CD4-positive, alpha-beta T cell treated with Interleukin-6 at 100 ng/mL for 8 hours (primary cell): ENCODE results near the gene PNPLA7.
"Not testable (repeated sequence)": the region's sequence is repeated elsewhere in the genome, so short reads cannot be mapped to it uniquely, and the experiment has no call there.

Source experiments
- DNase-seq: peaks from one replicate; pipeline ENCODE4 v3.0.0-alpha.2; 2020; ENCODE audit warnings: mixed read lengths, low spot score

PNPLA7 gene

GRCh38 chr9:137550231-137550621 lies at the start of gene PNPLA7:
Gene PNPLA7 (minus strand): TSS chr9:137550402. CDS start chr9:137550197, 205 bp downstream.
- DNase-seq: peak; percentile 54

GRCh38 chr9:137598943-137599342 lies 48.7 kb upstream of the PNPLA7 start:
- no peak for DNase-seq

- DNase-seq: not testable (repeated sequence)
Observed at GRCh38 chr9:137596577-137596976, 46.4 kb upstream of the PNPLA7 start.

- no peak for DNase-seq
Observed at GRCh38 chr9:137593176-137593575, 43.0 kb upstream of the PNPLA7 start.

GRCh38 chr9:137592767-137593166 lies 42.6 kb upstream of the PNPLA7 start:
- DNase-seq: no peak

GRCh38 chr9:137590469-137591383 lies 40.5 kb upstream of the PNPLA7 start, which contains the start of gene ZMYND19:
Gene ZMYND19 (minus strand): TSS chr9:137590512. CDS start chr9:137590263, 249 bp downstream.
- peak; percentile 90 for DNase-seq

- DNase-seq: no peak
Observed at GRCh38 chr9:137590123-137590468, 39.9 kb upstream of the PNPLA7 start.

GRCh38 chr9:137589441-137590122 lies 39.4 kb upstream of the PNPLA7 start:
- DNase-seq: no peak

GRCh38 chr9:137588891-137589290 lies 38.7 kb upstream of the PNPLA7 start:
- no peak for DNase-seq

GRCh38 chr9:137588311-137588710 lies 38.1 kb upstream of the PNPLA7 start:
- no peak for DNase-seq

GRCh38 chr9:137586854-137587253 lies 36.7 kb upstream of the PNPLA7 start:
- no peak for DNase-seq

- DNase-seq: no peak
Observed at GRCh38 chr9:137583957-137584356, 33.8 kb upstream of the PNPLA7 start.

GRCh38 chr9:137583347-137583746 lies 33.1 kb upstream of the PNPLA7 start:
- DNase-seq: no peak

GRCh38 chr9:137582286-137582860 lies 32.2 kb upstream of the PNPLA7 start:
- no peak for DNase-seq

GRCh38 chr9:137581361-137582285 lies 31.4 kb upstream of the PNPLA7 start:
- no peak for DNase-seq

GRCh38 chr9:137580954-137581322 lies 30.7 kb upstream of the PNPLA7 start:
- DNase-seq: no peak

GRCh38 chr9:137580209-137580953 lies 30.2 kb upstream of the PNPLA7 start:
- DNase-seq: no peak

- no peak for DNase-seq
Observed at GRCh38 chr9:137579259-137579604, 29.0 kb upstream of the PNPLA7 start.

- peak; percentile 93 for DNase-seq
Observed at GRCh38 chr9:137578518-137579258, 28.5 kb upstream of the PNPLA7 start, which contains the start of gene DPH7. Gene DPH7 (minus strand): TSS chr9:137578925. CDS start chr9:137578777, 148 bp downstream.

GRCh38 chr9:137575716-137576411 lies 25.7 kb upstream of the PNPLA7 start:
- DNase-seq: no peak
